Liver (tissue), 9 donors: Measurements from ENCODE around the gene PAX7. TPM values are rescaled to one million over a fixed set of nuclear protein-coding genes. Genes with fewer than 3 reads are reported as not detected.
"Not testable (repeated sequence)": the region's sequence is repeated elsewhere in the genome, so short reads cannot be mapped to it uniquely, and the experiment has no call there.

ENCODE experiments used
- DNase-seq: peaks from one replicate; pipeline ENCODE4 v3.0.0-alpha.2; 2017; ENCODE audit warnings: low spot score
- H3K27ac ChIP-seq, 2 donors: one replicate each; pipeline ENCODE4 v1.7.0; 2013; ENCODE audit warnings: inconsistent platforms in 2 of 2, low read length in 2 of 2, control low read depth in 1 of 2, low read depth in 1 of 2, mild to moderate bottlenecking in 1 of 2
- H3K27me3 ChIP-seq, 4 donors: one replicate each; pipeline versions ENCODE4 v1.6.1 to v1.7.0; 2013; ENCODE audit warnings: low read length in 3 of 4, inconsistent platforms in 1 of 4, mild to moderate bottlenecking in 1 of 4, moderate library complexity in 1 of 4; ENCODE audit not compliant: control insufficient read depth in 4 of 4, insufficient read depth in 4 of 4
- H3K36me3 ChIP-seq, 4 donors: one replicate each; pipeline versions ENCODE4 v1.6.1 to v1.7.0; 2013; ENCODE audit warnings: low read length in 3 of 4, mild to moderate bottlenecking in 3 of 4, low read depth in 1 of 4, moderate library complexity in 1 of 4; ENCODE audit not compliant: control insufficient read depth in 4 of 4, insufficient read depth in 3 of 4
- H3K4me1 ChIP-seq, 4 donors: one replicate each; pipeline versions ENCODE4 v1.6.1 to v1.7.0; 2013; ENCODE audit warnings: low read length in 3 of 4, mild to moderate bottlenecking in 3 of 4, moderate library complexity in 1 of 4; ENCODE audit not compliant: control insufficient read depth in 4 of 4, insufficient read depth in 4 of 4
- H3K4me3 ChIP-seq, 3 donors: one replicate each; pipeline versions ENCODE4 v1.6.1 to v1.7.0; 2013; ENCODE audit warnings: low read length in 3 of 3, control low read depth in 1 of 3, low read depth in 1 of 3, mild to moderate bottlenecking in 1 of 3
- H3K9ac ChIP-seq, 2 donors: one replicate each; pipeline ENCODE4 v1.7.0; 2013; ENCODE audit warnings: low read length in 2 of 2, mild to moderate bottlenecking in 2 of 2, moderate library complexity in 2 of 2, control low read depth in 1 of 2, low read depth in 1 of 2
- H3K9me3 ChIP-seq, 4 donors: one replicate each; pipeline versions ENCODE4 v1.6.1 to v1.7.0; 2013; ENCODE audit warnings: low read length in 3 of 4; ENCODE audit not compliant: control insufficient read depth in 4 of 4
- ATF3 ChIP-seq: IDR thresholded peaks from 2 replicates; pipeline ENCODE4 v1.6.1; 2016; ENCODE audit warnings: antibody characterized with exemption
- CTCF ChIP-seq: fragments of 150-350 bp; IDR thresholded peaks from 2 replicates; pipeline ENCODE4 v1.5.1; 2017; ENCODE audit warnings: improper control_type of control experiment, low read depth, low read length; ENCODE audit not compliant: missing input control
- EGR1 ChIP-seq, 2 donors: IDR thresholded peaks; 2 replicates each; pipeline ENCODE4 v1.6.1; 2016 to 2018; ENCODE audit warnings: antibody characterized with exemption in 2 of 2, low read depth in 2 of 2
- FOXA1 ChIP-seq: IDR thresholded peaks from 2 replicates; pipeline ENCODE4 v1.6.1; 2016; ENCODE audit warnings: antibody characterized with exemption
- FOXA2 ChIP-seq: IDR thresholded peaks from 2 replicates; pipeline ENCODE4 v1.6.1; 2016; ENCODE audit warnings: antibody characterized with exemption
- GABPA ChIP-seq, 2 donors: IDR thresholded peaks in 1 of 2; conservative IDR thresholded peaks in 1 of 2; 2 replicates each; pipeline ENCODE4 v1.6.1; 2016; ENCODE audit warnings: antibody characterized with exemption in 2 of 2, mild to moderate bottlenecking in 1 of 2, moderate library complexity in 1 of 2
- HNF4A ChIP-seq, 2 donors: conservative IDR thresholded peaks; 2 replicates each; pipeline ENCODE4 v1.6.1; 2016; ENCODE audit warnings: antibody characterized with exemption in 2 of 2, mild to moderate bottlenecking in 2 of 2
- HNF4G ChIP-seq: IDR thresholded peaks from 2 replicates; pipeline ENCODE4 v1.6.1; 2016; ENCODE audit warnings: antibody characterized with exemption
- JUND ChIP-seq, 2 donors: IDR thresholded peaks; 2 replicates each; pipeline ENCODE4 v1.6.1; 2016; ENCODE audit warnings: antibody characterized with exemption in 2 of 2
- MAX ChIP-seq: IDR thresholded peaks from 2 replicates; pipeline ENCODE4 v1.6.1; 2016; ENCODE audit warnings: antibody characterized with exemption
- NR2F2 ChIP-seq: IDR thresholded peaks from 2 replicates; pipeline ENCODE4 v1.6.1; 2016; ENCODE audit warnings: antibody characterized with exemption
- RAD21 ChIP-seq, 2 donors: IDR thresholded peaks; 2 replicates each; pipeline ENCODE4 v1.6.1; 2016; ENCODE audit warnings: antibody characterized with exemption in 2 of 2, mild to moderate bottlenecking in 2 of 2
- REST ChIP-seq: IDR thresholded peaks from 2 replicates; pipeline ENCODE4 v1.6.1; 2016; ENCODE audit warnings: antibody characterized with exemption, mild to moderate bottlenecking
- RXRA ChIP-seq, 2 donors: IDR thresholded peaks; 2 replicates each; pipeline ENCODE4 v1.6.1; 2017 to 2018; ENCODE audit warnings: antibody characterized with exemption in 2 of 2, mild to moderate bottlenecking in 1 of 2
- SP1 ChIP-seq: IDR thresholded peaks from 2 replicates; pipeline ENCODE4 v1.6.1; 2018; ENCODE audit warnings: antibody characterized with exemption, mild to moderate bottlenecking
- TAF1 ChIP-seq: conservative IDR thresholded peaks from 2 replicates; pipeline ENCODE4 v1.6.1; 2016; ENCODE audit warnings: antibody characterized with exemption, mild to moderate bottlenecking
- YY1 ChIP-seq: IDR thresholded peaks from 2 replicates; pipeline ENCODE4 v1.6.1; 2016; ENCODE audit warnings: antibody characterized with exemption, mild to moderate bottlenecking
- ZBTB33 ChIP-seq: IDR thresholded peaks from 2 replicates; pipeline ENCODE4 v1.6.1; 2016; ENCODE audit warnings: antibody characterized with exemption
- WGBS: extraction: QIAGEN DNeasy Blood & Tissue Kit; methylation state at CpG from one replicate; pipeline ENCODE4 v1.1.7; 2013; 5-methylcytosine and 5-hydroxymethylcytosine counted together
- polyA plus RNA-seq, 2 donors: library from polyadenylated mRNA; stranded (reverse) in 1 of 2; unstranded in 1 of 2; fragments of 200-250 nt in 1 of 2; fragments of >200 nt in 1 of 2; fragmentation: Nextera tagmentation in 1 of 2; extraction: Ambion mirVana in 1 of 2; gene quantifications; one replicate each; pipeline versions ENCODE4 v1.2.1 to v1.2.3, GENCODE V29; 2013 to 2015
- total RNA-seq, 2 donors: library from RNA; depleted of rRNA; stranded (reverse); fragments of >200 nt; gene quantifications; one replicate each; pipeline ENCODE4 v1.2.3, GENCODE V29; 2014
- donor health status: healthy.
- donor health status: healthy.
- donor health status: healthy.
- donor health status: healthy.
- donor health status: healthy.

The PAX7 gene
- total and polyA plus RNA-seq, 4 donors = not detected

- TF ChIP-seq ATF3 = no peak
- TF ChIP-seq CTCF = no peak
- TF ChIP-seq FOXA2 = no peak
Observed at GRCh38 chr1:18693256-18694098, 62.8 kb downstream of the PAX7 start (continued).

GRCh38 chr1:18694289-18694688 is 63.6 kb downstream of the PAX7 start:
- not testable (repeated sequence) for H3K4me3 ChIP-seq, H3K9me3 ChIP-seq, H3K36me3 ChIP-seq, H3K9ac ChIP-seq, H3K27me3 ChIP-seq, H3K27ac ChIP-seq, DNase-seq, H3K4me1 ChIP-seq
- WGBS = 84% methylated on average over 7 of the region's 7 CpGs

GRCh38 chr1:18697541-18697940 is 66.9 kb downstream of the PAX7 start:
- Histone ChIP-seq H3K4me3 (no peak overlapping the region), H3K9me3 (no peaks in the 10 kb centered on the region), H3K4me1 (no peaks in the 10 kb centered on the region), H3K9ac (no peak overlapping the region), H3K27ac (no peak overlapping the region), H3K27me3 (peaks cover 0 to 13% (median 2%) of the 10 kb centered on the region in 4 donors), H3K36me3 (no peaks in the 10 kb centered on the region)
- WGBS = 43% methylated on average over 1 of the region's 1 CpG
- TF ChIP-seq HNF4A (conservative IDR thresholded peaks at IDR 0.05) (no peak), RAD21 (IDR thresholded peaks at IDR 0.05) (no peak), REST (no peak), ATF3 (no peak), CTCF (no peak), FOXA1 (no peak), GABPA (IDR thresholded peaks at IDR 0.05 in 1 of 2, conservative IDR thresholded peaks at IDR 0.05 in 1 of 2) (no peak), JUND (IDR thresholded peaks at IDR 0.05) (no peak), NR2F2 (no peak), RXRA (IDR thresholded peaks at IDR 0.05) (no peak), MAX (no peak), SP1 (no peak), YY1 (no peak), TAF1 (no peak), EGR1 (IDR thresholded peaks at IDR 0.05; ENCODE audit: low read depth in 2 of 2) (no peak), ZBTB33 (no peak), HNF4G (no peak), FOXA2 (no peak)
- DNase-seq = no peak
